Trophoblast cell (in vitro differentiated cells and primary cell): Measurements from ENCODE around the gene LYL1.

ENCODE experiments used
- DNase-seq, 2 donors: peaks; one replicate each; pipeline ENCODE4 v3.0.0-alpha.2; 2016
- H2AFZ ChIP-seq: 2 replicates; pipeline ENCODE4 v1.6.1; 2013; ENCODE audit warnings: low read length, moderate library complexity, mild to moderate bottlenecking; ENCODE audit not compliant: insufficient read depth, poor library complexity
- H2AK5ac ChIP-seq: 2 replicates; pipeline ENCODE4 v1.6.1; 2013; ENCODE audit warnings: mild to moderate bottlenecking, low read length
- H2BK120ac ChIP-seq: 2 replicates; pipeline ENCODE4 v1.6.1; 2013; ENCODE audit warnings: low read length, mild to moderate bottlenecking, moderate library complexity; ENCODE audit not compliant: insufficient read depth, poor library complexity
- H2BK12ac ChIP-seq: 2 replicates; pipeline ENCODE4 v1.6.1; 2013; ENCODE audit warnings: mild to moderate bottlenecking, low read length, moderate library complexity
- H2BK5ac ChIP-seq: 2 replicates; pipeline ENCODE4 v1.6.1; 2013; ENCODE audit warnings: low read length, low read depth, moderate library complexity, mild to moderate bottlenecking; ENCODE audit not compliant: poor library complexity
- H3K14ac ChIP-seq: 2 replicates; pipeline ENCODE4 v1.6.1; 2013; ENCODE audit warnings: mild to moderate bottlenecking, low read length
- H3K18ac ChIP-seq: 2 replicates; pipeline ENCODE4 v1.6.1; 2013; ENCODE audit warnings: mild to moderate bottlenecking, low read length
- H3K23ac ChIP-seq: 2 replicates; pipeline ENCODE4 v1.6.1; 2013; ENCODE audit warnings: low read length
- H3K27ac ChIP-seq: 2 replicates; pipeline ENCODE4 v1.5.1; 2013; ENCODE audit warnings: low read depth, mild to moderate bottlenecking, inconsistent platforms, low read length, moderate library complexity
- H3K27me3 ChIP-seq: 2 replicates; pipeline ENCODE4 v1.6.1; 2013; ENCODE audit warnings: inconsistent platforms, mild to moderate bottlenecking, low read length, moderate library complexity; ENCODE audit not compliant: insufficient read depth
- H3K36me3 ChIP-seq, 2 experiments: 1 replicate in 1 of 2; 2 replicates in 1 of 2; pipeline ENCODE4 v1.6.1; 2013; ENCODE audit warnings: low read length in 2 of 2, mild to moderate bottlenecking in 2 of 2, moderate library complexity in 1 of 2; ENCODE audit not compliant: insufficient read depth in 2 of 2, control insufficient read depth in 1 of 2
- H3K4ac ChIP-seq: 2 replicates; pipeline ENCODE4 v1.6.1; 2013; ENCODE audit warnings: low read depth, mild to moderate bottlenecking, low read length, moderate library complexity
- H3K4me1 ChIP-seq, 2 experiments: 1 replicate in 1 of 2; 2 replicates in 1 of 2; pipeline ENCODE4 v1.6.1; 2013; ENCODE audit warnings: low read length in 2 of 2, mild to moderate bottlenecking in 2 of 2, moderate library complexity in 1 of 2; ENCODE audit not compliant: insufficient read depth in 2 of 2, control insufficient read depth in 1 of 2
- H3K4me2 ChIP-seq: 2 replicates; pipeline ENCODE4 v1.6.1; 2013; ENCODE audit warnings: inconsistent platforms, mild to moderate bottlenecking, low read length, moderate library complexity
- H3K4me3 ChIP-seq: 2 replicates; pipeline ENCODE4 v1.5.1; 2013; ENCODE audit warnings: mild to moderate bottlenecking, low read depth, low read length, inconsistent platforms
- H3K79me1 ChIP-seq: one replicate; pipeline ENCODE4 v1.6.1; 2013; ENCODE audit warnings: low read length
- H3K79me2 ChIP-seq: 2 replicates; pipeline ENCODE4 v1.6.1; 2013; ENCODE audit warnings: low read length, mild to moderate bottlenecking; ENCODE audit not compliant: control insufficient read depth, insufficient read depth, poor library complexity
- H3K9ac ChIP-seq: 2 replicates; pipeline ENCODE4 v1.6.1; 2013; ENCODE audit warnings: mild to moderate bottlenecking, low read length
- H3K9me3 ChIP-seq: 2 replicates; pipeline ENCODE4 v1.6.1; 2013; ENCODE audit warnings: low read depth, mild to moderate bottlenecking, control low read depth, inconsistent platforms, low read length; ENCODE audit not compliant: insufficient read depth
- H4K12ac ChIP-seq: 2 replicates; pipeline ENCODE4 v1.6.1; 2013; ENCODE audit warnings: low read depth, mild to moderate bottlenecking, low read length, moderate library complexity
- H4K8ac ChIP-seq: 2 replicates; pipeline ENCODE4 v1.6.1; 2013; ENCODE audit warnings: low read depth, mild to moderate bottlenecking, low read length, moderate library complexity
- H4K91ac ChIP-seq: one replicate; pipeline ENCODE4 v1.6.1; 2013; ENCODE audit warnings: low read depth, mild to moderate bottlenecking, low read length, moderate library complexity
- WGBS: extraction: QIAGEN DNeasy Blood & Tissue Kit; methylation state at CpG from one replicate; pipeline ENCODE4 v1.1.7; 2013; ENCODE audit warnings: missing lambda C conversion rate; ENCODE audit not compliant: insufficient read length, insufficient coverage; ENCODE audit errors: extremely low coverage; 5-methylcytosine and 5-hydroxymethylcytosine counted together

The LYL1 gene

DNA sequence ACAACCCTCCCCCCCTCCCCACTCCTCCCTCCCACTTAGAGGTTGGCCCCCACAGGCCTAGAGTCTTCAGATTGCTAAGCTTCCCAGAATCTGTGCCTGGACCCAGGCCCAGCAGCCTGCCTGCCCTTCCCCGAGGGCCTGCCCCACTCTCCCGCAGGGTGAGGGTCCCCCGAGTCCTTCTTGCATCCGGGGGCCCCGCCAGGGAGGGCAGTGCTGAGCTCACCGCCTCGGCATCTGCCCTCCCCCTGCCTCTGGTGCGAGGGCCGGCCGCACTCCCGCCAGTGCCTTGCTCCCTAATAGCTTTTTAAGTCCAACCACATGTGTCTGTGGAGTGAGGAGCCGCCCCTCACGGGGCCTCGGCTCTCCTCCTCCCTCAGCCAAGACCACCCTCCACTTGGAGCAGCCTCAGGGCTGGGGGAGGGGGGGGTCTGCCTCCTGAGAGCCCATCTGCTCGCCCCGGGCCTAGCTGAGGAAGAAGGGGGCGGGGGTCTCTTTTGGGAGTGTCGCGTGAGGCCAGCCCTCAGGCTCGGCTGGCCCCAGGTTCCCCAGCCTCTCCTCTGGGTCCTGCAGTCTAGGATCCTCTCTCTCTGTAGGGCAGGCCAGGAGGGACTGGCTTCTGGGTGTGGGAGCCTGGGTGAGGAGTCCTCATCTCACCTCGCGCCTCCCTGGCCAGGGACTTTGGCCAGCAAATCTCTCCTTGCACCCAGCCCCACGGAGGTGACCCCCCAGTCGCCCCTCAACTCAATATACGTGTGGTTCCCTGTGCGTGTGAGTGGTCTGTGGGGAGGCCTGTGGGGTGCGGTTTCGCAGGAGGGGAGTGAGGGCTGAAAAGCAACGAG lies 47.2 kb downstream of the LYL1 start:
- peak overlapping the region; percentile 86 for H4K91ac ChIP-seq
- no peak overlapping the region for H3K27ac ChIP-seq
- peak overlapping the region; percentile 36 for H3K4me2 ChIP-seq
- H3K9me3 ChIP-seq = no peaks in the 10 kb centered on the region
- H3K4me3 ChIP-seq = no peak overlapping the region
- H3K23ac ChIP-seq = no peak overlapping the region
- no CpG with 5 or more reads among the region's 29 CpGs for WGBS
- DNase-seq = no peak
- peak overlapping the region; percentile 69 for H3K18ac ChIP-seq
- no peak overlapping the region for H2AK5ac ChIP-seq
- no peaks in the 10 kb centered on the region for H3K36me3 ChIP-seq
- no peak overlapping the region for H3K9ac ChIP-seq
- H3K4me1 ChIP-seq = peaks cover 40 to 49% of the 10 kb centered on the region in 2 experiments
- H3K14ac ChIP-seq = peak overlapping the region; percentile 59
- peak overlapping the region; percentile 13 for H2AFZ ChIP-seq
- H3K4ac ChIP-seq = peak overlapping the region; percentile 13
- peaks cover 2% of the 10 kb centered on the region for H3K79me2 ChIP-seq
- H3K79me1 ChIP-seq = peaks cover 24% of the 10 kb centered on the region
- H2BK120ac ChIP-seq = peak overlapping the region; percentile 40
- peak overlapping the region; percentile 27 for H4K8ac ChIP-seq
- peak overlapping the region; percentile 1 for H2BK5ac ChIP-seq
- H3K27me3 ChIP-seq = peaks cover 44% of the 10 kb centered on the region
- H4K12ac ChIP-seq = no peak overlapping the region
- peak overlapping the region; percentile 50 for H2BK12ac ChIP-seq

DNA sequence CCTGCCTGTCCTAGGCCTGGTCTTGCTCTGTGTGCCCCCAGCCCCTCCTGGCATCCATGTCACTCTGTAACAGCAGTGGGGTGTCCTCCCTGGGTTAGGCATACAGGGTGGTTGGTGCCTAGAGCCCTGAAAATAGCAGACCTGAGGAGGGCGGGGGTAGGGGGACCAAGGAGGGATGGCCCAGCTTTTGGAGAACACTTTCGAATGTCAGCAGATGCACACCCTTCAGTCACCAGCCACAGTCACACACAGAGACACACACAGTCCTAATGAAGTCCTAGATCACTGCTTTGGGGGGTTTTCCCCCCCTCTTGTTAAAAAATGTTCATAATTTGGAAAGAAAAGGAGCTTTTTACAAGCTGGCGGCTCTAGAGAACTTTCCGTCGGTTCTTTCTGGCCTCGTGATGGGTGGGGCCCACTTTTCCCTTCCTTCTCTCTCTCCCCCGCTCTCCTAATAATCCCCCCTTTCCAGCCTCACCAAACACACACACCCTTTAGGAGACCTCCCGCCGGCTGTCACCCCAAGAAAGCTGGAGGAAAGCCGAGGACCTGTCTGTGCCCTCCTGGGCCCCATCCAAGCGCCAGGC lies 47.9 kb downstream of the LYL1 start:
- Histone ChIP-seq H2BK12ac (peak overlapping the region; percentile 88), H3K79me2 (peaks cover 2% of the 10 kb centered on the region), H4K91ac (peak overlapping the region; percentile 86), H3K9me3 (no peaks in the 10 kb centered on the region), H4K8ac (peak overlapping the region; percentile 18), H3K79me1 (peaks cover 24% of the 10 kb centered on the region), H3K36me3 (no peaks in the 10 kb centered on the region), H4K12ac (no peak overlapping the region), H3K27me3 (peaks cover 47% of the 10 kb centered on the region), H3K9ac (no peak overlapping the region), H3K4me2 (no peak overlapping the region), H3K4ac (peak overlapping the region; percentile 31), H3K4me1 (peaks cover 40 to 49% of the 10 kb centered on the region in 2 experiments), H2AK5ac (peak overlapping the region; percentile 49), H2BK5ac (peak overlapping the region; percentile 48), H3K4me3 (no peak overlapping the region), H3K23ac (no peak overlapping the region), H2BK120ac (peak overlapping the region; percentile 77), H3K18ac (peak overlapping the region; percentile 53), H2AFZ (no peak overlapping the region), H3K27ac (peak overlapping the region; percentile 37), H3K14ac (peak overlapping the region; percentile 43)
- WGBS = no CpG with 5 or more reads among the region's 11 CpGs
- no peak for DNase-seq

DNA sequence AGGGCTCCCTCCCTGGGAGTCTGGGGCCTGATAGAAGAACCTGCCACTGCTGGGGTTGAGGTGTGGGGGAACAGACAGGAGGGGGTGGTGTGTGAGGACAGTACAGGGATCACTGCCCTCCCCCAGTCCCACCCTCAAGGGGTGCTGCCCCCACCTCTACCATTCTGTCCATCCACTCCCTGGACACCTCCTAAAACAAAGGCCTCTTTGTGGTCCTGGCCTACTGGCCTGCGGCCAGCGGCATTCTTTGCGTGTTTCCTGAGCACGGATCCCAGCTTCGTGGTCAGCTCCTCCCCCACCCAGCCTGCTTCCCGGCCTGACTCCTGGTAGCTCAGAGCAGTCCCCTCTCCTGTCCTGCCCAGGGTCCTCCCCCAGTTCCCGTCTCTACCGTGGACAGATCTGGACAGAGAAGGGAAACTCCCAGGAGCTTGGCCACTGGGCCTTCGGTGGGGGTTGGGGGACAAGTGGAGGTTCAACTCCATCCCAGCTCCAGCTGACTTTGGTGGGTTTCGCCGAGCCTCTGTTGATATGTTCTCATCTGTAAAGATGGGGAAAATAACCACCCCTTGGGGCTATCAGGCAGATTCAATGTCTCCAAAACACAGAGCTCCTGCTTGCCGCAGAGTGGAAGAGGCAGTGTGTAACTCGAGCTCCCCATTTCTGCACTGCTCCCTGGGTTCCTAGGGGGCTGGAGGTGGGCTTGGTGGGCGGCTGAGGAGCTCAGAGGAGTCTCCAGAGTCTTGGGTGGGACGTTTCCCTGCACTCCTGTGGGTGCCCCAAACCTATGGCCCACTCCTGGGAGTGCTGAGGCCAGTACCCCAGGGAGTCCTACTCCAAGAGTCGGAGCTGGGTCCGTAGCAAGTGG lies 48.7 kb downstream of the LYL1 start:
- Histone ChIP-seq H3K4me2 (peak overlapping the region; percentile 48), H4K91ac (peak overlapping the region; percentile 86), H3K9ac (no peak overlapping the region), H3K27me3 (peaks cover 42% of the 10 kb centered on the region), H3K79me1 (peaks cover 24% of the 10 kb centered on the region), H2BK12ac (peak overlapping the region; percentile 88), H3K18ac (peak overlapping the region; percentile 53), H3K4me1 (peaks cover 40 to 49% of the 10 kb centered on the region in 2 experiments), H3K79me2 (peaks cover 2% of the 10 kb centered on the region), H3K23ac (no peak overlapping the region), H3K27ac (peak overlapping the region; percentile 37), H4K8ac (peak overlapping the region; percentile 18), H3K4me3 (no peak overlapping the region), H3K4ac (peak overlapping the region; percentile 31), H2BK5ac (peak overlapping the region; percentile 48), H3K36me3 (no peaks in the 10 kb centered on the region), H3K14ac (peak overlapping the region; percentile 70), H4K12ac (peak overlapping the region; percentile 1), H3K9me3 (no peaks in the 10 kb centered on the region), H2AK5ac (peak overlapping the region; percentile 49), H2BK120ac (peak overlapping the region; percentile 86), H2AFZ (no peak overlapping the region)
- WGBS = no CpG with 5 or more reads among the region's 17 CpGs
- DNase-seq = peak in 1 of 2 donors; percentile 32

DNA sequence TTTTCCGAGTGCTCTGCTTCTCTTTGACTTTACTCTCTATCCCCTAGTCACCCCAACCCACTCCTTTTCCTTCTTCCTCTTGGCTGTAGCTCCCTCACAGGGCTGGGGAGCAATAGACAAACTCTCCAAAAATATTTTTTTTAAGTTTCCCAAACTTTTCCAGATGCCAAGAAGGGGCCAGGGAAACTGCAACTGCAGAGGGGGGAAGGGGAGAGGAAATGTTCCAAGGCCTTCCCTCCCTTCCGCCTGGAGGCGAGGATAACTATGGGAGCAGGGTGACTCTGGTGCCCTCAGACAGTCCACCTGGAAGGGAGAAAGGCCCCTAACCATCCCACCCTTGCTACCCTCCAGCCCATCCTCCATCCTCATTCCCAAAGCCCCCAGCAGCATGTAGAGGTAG lies 49.4 kb downstream of the LYL1 start:
- WGBS = no CpG with 5 or more reads among the region's 3 CpGs

More for the DNA sequence above, 49.4 kb downstream of the LYL1 start:
- H4K8ac ChIP-seq = peak overlapping the region; percentile 24
- H2AFZ ChIP-seq = peak overlapping the region; percentile 9
- H2AK5ac ChIP-seq = peak overlapping the region; percentile 13
- no peak for DNase-seq
- H3K9me3 ChIP-seq = no peaks in the 10 kb centered on the region
- H4K12ac ChIP-seq = no peak overlapping the region
- peaks cover 2% of the 10 kb centered on the region for H3K79me2 ChIP-seq
- peak overlapping the region; percentile 70 for H4K91ac ChIP-seq
- no peaks in the 10 kb centered on the region for H3K36me3 ChIP-seq
- peak overlapping the region; percentile 86 for H2BK120ac ChIP-seq
- H3K4ac ChIP-seq = no peak overlapping the region
- peak overlapping the region; percentile 72 for H2BK12ac ChIP-seq
- peaks cover 24% of the 10 kb centered on the region for H3K79me1 ChIP-seq
- peak overlapping the region; percentile 70 for H3K14ac ChIP-seq
- peak overlapping the region; percentile 48 for H3K4me2 ChIP-seq
- no peak overlapping the region for H3K9ac ChIP-seq
- peaks cover 36% of the 10 kb centered on the region for H3K27me3 ChIP-seq
- no peak overlapping the region for H3K23ac ChIP-seq
- H3K27ac ChIP-seq = no peak overlapping the region
- H2BK5ac ChIP-seq = peak overlapping the region; percentile 7
- peaks cover 40 to 49% of the 10 kb centered on the region in 2 experiments for H3K4me1 ChIP-seq
- H3K4me3 ChIP-seq = no peak overlapping the region
- peak overlapping the region; percentile 45 for H3K18ac ChIP-seq
